BJ (cell line): ENCODE results near the gene ATP8B3. TPM values are rescaled to one million over a fixed set of nuclear protein-coding genes. Genes with fewer than 3 reads are reported as not detected.

Experiments used
- CTCF ChIA-PET: fragments of 350-600 bp; formaldehyde crosslinking; extraction: SDS; loops from one replicate; lab custom pipeline; 2021; ENCODE audit warnings: antibody characterized with exemption, inconsistent platforms; lab: Yijun Ruan, JAX
- POLR2A ChIA-PET: fragments of 300-600 bp; sonication (Branson Sonifier 250); formaldehyde crosslinking; extraction: SDS; loops from one replicate; lab custom pipeline; 2021; ENCODE audit warnings: antibody characterized with exemption; lab: Charles Lee
- DNase-seq: peaks from one replicate; pipeline ENCODE4 v3.0.0-alpha.2; 2011; ENCODE audit warnings: low read depth
- H3K27me3 ChIP-seq: 2 replicates; pipeline ENCODE4 v1.6.0; 2011; ENCODE audit warnings: low read length; ENCODE audit not compliant: control insufficient read depth, insufficient read depth
- H3K36me3 ChIP-seq: 2 replicates; pipeline ENCODE4 v1.5.1; 2011; ENCODE audit warnings: low read length; ENCODE audit not compliant: control insufficient read depth, insufficient read depth
- H3K4me3 ChIP-seq: 2 replicates; pipeline ENCODE4 v1.5.1; 2011; ENCODE audit warnings: low read depth, mild to moderate bottlenecking, control low read depth, low read length
- CTCF ChIP-seq: IDR thresholded peaks from 2 replicates; pipeline ENCODE4 v1.5.1; 2011; ENCODE audit warnings: low read depth, mild to moderate bottlenecking, control low read depth, inconsistent platforms, low read length, moderate library complexity; ENCODE audit not compliant: insufficient read depth
- polyA plus RNA-seq: library from polyadenylated mRNA; depleted of rRNA; stranded (reverse); fragments of >200 nt; gene quantifications from 2 replicates; pipeline ENCODE4 v1.2.3, GENCODE V29; 2011

The ATP8B3 gene
- polyA plus RNA-seq, 1 experiment, result 4.6 TPM

DNA sequence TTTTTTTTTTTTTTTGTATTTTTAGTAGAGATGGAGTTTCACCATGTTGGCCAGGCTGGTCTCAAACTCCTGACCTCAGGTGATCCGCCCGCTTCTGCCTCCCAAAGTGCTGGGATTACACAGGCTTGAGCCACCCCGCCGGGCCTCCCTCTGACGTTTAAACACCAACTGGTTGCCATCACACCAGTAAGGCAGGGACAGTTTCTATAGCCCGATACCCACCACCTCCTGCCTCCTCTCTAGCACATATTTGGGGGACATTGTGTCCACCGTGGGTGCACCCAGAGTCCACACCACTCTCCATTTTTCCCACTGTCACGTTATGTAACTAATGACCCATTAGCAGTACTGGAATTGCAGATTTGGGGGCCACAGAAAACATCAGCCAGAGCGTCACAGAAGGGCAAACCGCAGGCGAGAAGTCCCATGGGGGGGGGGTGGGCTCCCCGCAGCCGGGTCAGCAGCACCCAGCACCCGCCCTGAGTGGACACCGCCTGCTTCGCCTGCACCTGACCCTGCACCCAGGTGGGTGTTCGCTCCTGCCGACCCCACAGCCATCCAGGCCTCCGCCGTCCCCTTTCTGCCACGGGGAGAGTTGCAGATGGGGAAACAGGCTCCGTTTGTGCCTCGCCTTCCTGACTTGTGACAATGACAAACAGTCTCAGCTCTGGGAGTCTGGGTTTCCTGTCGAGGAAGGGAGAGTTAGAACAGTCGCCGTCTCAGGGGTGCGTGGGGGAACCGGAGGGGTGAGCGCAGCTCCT lies 55.2 kb downstream of the ATP8B3 start:
- H3K27me3 ChIP-seq, result peaks cover 63% of the 10 kb centered on the region
- ChIA-PET CTCF (interaction anchor here (0.5 kb wide), 1 partner anchor 115 kb away, joined by 3 read pairs; no protein-coding TSS in a partner anchor), POLR2A (no interaction called here)
- no peak for TF ChIP-seq CTCF
- no peak overlapping the region for H3K4me3 ChIP-seq
- no peak for DNase-seq
- H3K36me3 ChIP-seq, result no peaks in the 10 kb centered on the region

GRCh38 chr19:1756264-1756663 lies 55.8 kb downstream of the ATP8B3 start:
- DNase-seq, result no peak
- ChIA-PET POLR2A (no interaction called here), CTCF (no interaction called here)
- TF ChIP-seq CTCF, result no peak
- peaks cover 63% of the 10 kb centered on the region for H3K27me3 ChIP-seq
- no peaks in the 10 kb centered on the region for H3K36me3 ChIP-seq
- no peak overlapping the region for H3K4me3 ChIP-seq

GRCh38 chr19:1755467-1756171 lies 56.5 kb downstream of the ATP8B3 start:
- no peak for TF ChIP-seq CTCF
- Histone ChIP-seq H3K36me3 (no peaks in the 10 kb centered on the region), H3K27me3 (peaks cover 63% of the 10 kb centered on the region), H3K4me3 (no peak overlapping the region)
- ChIA-PET CTCF (interaction anchor here (1.0 kb wide), 1 partner anchor 12 kb away, joined by 6 read pairs; no protein-coding TSS in a partner anchor), POLR2A (no interaction called here)
- DNase-seq, result no peak

DNA sequence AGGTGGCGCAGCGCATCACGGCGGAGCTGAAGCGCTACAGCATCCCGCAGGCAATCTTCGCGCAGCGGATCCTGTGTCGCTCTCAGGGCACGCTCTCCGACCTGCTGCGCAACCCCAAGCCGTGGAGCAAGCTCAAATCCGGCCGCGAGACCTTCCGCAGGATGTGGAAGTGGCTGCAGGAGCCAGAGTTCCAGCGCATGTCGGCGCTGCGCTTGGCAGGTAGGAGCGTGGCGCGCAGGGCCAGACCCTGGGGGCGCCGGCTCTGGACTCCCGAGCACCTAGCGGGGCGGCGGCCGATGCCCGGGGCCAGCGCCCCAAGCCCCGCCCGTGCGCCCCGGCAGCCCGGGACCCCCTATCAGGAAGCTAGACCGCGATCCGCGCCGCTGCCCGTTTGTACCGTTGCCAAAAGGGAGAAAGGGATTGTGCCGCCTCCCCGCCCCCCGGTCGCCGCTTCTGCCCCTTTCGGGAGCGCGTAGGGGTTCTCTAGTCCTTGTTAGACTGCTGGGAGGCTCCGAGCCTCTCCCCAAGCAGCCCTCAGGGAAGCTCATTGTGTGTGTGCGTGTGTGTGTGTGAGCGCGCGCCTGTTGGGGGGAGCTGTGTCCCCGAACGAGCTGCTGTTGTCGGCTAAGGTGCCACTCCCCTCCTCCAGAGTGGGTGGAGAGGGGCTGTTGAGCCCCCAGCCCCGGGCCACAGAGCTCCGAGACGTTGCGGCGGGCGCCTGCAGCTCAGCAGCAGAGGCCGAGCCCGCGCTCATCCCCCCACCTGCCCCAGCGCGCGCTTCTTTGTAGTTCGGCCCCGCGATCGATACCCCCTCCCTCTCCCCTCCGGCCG lies 57.2 kb downstream of the ATP8B3 start:
- no peak for TF ChIP-seq CTCF
- POLR2A ChIA-PET, result no interaction called here
- H3K27me3 ChIP-seq, result peaks cover 64% of the 10 kb centered on the region
- no peaks in the 10 kb centered on the region for H3K36me3 ChIP-seq
- CTCF ChIA-PET, result interaction anchor here (0.5 to 1.0 kb wide), 2 partner anchors 13 to 66 kb away, joined by 3 to 6 read pairs; no protein-coding TSS in a partner anchor
- DNase-seq, result no peak
- H3K4me3 ChIP-seq, result no peak overlapping the region
